Uterus (tissue), 2 donors: ENCODE measurements around the gene HSPBAP1.

ENCODE experiments used
- POLR2A ChIP-seq, 2 donors: fragments of 450-650 bp; IDR thresholded peaks; one replicate each; pipeline ENCODE4 v1.6.1; 2016; ENCODE audit warnings: antibody characterized with exemption in 2 of 2, mild to moderate bottlenecking in 1 of 2, moderate library complexity in 1 of 2
- TF ChIP-seq, protein P1 (sequence below), 4 experiments: fragments of 200-600 bp in 2 of 4; fragments of 450-650 bp in 2 of 4; sonication (generic) in 2 of 4; IDR thresholded peaks; one replicate each; pipeline ENCODE4 v1.5.1; 2016 to 2019; ENCODE audit warnings: antibody characterized with exemption in 4 of 4, mild to moderate bottlenecking in 2 of 4, moderate library complexity in 1 of 4

GRCh38 chr3:122739172-122739571 lies 54.5 kb downstream of the HSPBAP1 start:
- no peak for TF ChIP-seq POLR2A (IDR thresholded peaks at IDR 0.05)
- TF ChIP-seq, protein P1, sequence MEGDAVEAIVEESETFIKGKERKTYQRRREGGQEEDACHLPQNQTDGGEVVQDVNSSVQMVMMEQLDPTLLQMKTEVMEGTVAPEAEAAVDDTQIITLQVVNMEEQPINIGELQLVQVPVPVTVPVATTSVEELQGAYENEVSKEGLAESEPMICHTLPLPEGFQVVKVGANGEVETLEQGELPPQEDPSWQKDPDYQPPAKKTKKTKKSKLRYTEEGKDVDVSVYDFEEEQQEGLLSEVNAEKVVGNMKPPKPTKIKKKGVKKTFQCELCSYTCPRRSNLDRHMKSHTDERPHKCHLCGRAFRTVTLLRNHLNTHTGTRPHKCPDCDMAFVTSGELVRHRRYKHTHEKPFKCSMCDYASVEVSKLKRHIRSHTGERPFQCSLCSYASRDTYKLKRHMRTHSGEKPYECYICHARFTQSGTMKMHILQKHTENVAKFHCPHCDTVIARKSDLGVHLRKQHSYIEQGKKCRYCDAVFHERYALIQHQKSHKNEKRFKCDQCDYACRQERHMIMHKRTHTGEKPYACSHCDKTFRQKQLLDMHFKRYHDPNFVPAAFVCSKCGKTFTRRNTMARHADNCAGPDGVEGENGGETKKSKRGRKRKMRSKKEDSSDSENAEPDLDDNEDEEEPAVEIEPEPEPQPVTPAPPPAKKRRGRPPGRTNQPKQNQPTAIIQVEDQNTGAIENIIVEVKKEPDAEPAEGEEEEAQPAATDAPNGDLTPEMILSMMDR (IDR thresholded peaks at IDR 0.05): no peak
